Activated T-helper 9 cell treated with anti-CD3 and anti-CD28 coated beads, Interleukin-2, amount 50 U/mL, for 16 hours (primary cell): ENCODE data around the gene ITGB1.
"Not testable (repeated sequence)": the region's sequence is repeated elsewhere in the genome, so short reads cannot be mapped to it uniquely, and the experiment has no call there.

ENCODE experiments used
- DNase-seq: peaks from one replicate; pipeline ENCODE4 v3.0.0-alpha.2; 2020; ENCODE audit warnings: low read depth

The ITGB1 gene

GRCh38 chr10:32958085-32959005 lies at the start of gene ITGB1:
TSS of gene ITGB1 (minus strand) at chr10:32958230. CDS start at chr10:32935558, 22,672 bp downstream.
- DNase-seq, result peak; percentile 80

DNA sequence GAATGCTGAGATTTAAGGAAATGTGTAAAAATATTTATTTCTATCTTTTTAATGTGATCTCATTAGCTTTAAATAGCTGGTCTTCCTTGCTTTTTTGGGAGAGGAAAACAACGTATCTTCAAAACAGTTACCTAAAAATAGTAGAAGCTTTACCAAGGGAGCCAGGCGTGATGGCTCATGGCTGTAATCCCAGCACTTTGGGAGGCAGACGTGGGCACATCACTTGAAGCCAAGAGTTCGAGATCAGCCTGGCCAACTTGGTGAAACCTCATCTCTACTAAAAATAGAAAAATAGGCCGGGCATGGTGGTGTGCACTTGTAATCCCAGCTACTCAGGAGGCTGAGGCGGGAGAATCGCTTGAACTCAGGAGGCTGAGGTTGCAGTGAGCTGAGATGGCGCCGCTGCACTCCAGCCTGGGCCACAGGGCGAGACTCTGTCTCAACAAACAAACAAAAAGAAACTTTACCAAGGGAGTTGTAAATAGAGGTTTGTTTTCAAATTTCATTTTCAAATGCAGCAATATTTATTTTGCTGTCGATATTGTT lies 48.4 kb upstream of the ITGB1 start:
- no peak for DNase-seq

GRCh38 chr10:33005322-33006301 lies 47.6 kb upstream of the ITGB1 start:
- peak; percentile 23 for DNase-seq

DNA sequence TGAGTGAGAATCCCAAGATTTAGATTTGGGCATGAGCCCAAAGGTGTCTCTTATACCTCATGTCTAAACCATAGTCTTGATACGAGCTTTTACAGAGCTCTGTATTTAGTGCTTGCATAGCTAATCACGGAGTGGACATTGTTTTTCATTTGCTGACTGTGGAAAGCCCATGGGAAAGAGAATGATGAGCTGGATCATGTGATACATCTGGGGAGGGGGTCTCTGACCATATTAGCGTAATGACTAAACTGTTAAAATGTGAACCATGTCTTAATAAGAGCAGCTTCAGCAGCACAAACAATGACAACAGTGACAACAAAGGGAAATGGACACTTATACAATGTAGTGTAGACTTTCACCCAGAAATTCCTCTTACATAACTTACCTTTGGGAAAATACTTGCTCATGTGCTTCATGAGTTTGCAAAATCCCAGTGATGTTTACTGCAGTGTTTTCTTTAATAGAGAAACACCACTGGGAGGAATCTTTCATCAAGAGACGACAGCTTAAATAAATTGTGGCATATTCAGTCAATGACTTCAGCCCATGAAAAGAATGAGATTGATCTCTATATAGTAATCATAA lies 44.0 kb upstream of the ITGB1 start:
- DNase-seq, result no peak

GRCh38 chr10:32998060-32998581 lies 40.1 kb upstream of the ITGB1 start:
- not testable (repeated sequence) for DNase-seq

GRCh38 chr10:32995751-32996150 lies 37.7 kb upstream of the ITGB1 start:
- DNase-seq, result no peak

- DNase-seq, result no peak
These were observed 37.1 kb upstream of the ITGB1 start for GRCh38 chr10:32995066-32995622.

GRCh38 chr10:32994632-32995031 lies 36.6 kb upstream of the ITGB1 start:
- not testable (repeated sequence) for DNase-seq

- not testable (repeated sequence) for DNase-seq
These were observed 34.3 kb upstream of the ITGB1 start for GRCh38 chr10:32992310-32992709.

DNA sequence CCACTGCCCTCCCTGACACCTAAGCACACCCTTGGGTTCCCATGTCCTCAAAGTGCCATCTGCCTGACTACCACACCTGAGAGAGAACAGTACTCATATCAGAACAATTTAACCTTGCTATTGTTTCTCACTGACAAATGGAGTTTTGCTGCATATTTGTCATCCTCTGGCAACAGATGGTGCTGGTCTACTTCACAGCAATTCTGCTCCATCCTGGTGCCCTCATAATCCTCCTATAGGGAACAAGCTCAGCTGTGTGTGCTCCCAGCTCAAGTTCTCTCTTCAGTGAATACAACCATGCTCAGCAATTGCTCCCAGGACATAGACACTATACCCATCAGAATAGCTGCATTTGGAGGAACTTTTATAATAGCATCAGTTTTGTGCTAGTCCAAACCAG lies 32.8 kb upstream of the ITGB1 start:
- no peak for DNase-seq

DNA sequence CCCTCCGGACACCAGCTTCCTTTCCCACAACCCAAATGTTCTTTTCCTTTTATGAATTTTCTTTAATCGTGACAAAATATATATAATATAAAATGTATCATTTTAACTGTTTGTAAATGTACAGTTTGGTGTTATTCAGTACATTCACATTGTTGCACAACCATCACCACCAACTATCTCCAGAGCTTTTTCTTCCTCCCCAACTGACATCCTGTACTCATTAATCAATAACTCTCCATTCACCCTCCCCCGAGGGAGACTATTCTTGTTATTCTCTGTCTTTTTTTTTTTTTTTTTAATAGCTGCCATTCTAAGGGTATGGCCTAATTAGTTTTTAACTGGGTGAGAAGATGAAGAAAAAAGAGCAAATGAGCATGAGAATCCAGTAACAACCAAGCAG lies 30.6 kb upstream of the ITGB1 start:
- no peak for DNase-seq

DNA sequence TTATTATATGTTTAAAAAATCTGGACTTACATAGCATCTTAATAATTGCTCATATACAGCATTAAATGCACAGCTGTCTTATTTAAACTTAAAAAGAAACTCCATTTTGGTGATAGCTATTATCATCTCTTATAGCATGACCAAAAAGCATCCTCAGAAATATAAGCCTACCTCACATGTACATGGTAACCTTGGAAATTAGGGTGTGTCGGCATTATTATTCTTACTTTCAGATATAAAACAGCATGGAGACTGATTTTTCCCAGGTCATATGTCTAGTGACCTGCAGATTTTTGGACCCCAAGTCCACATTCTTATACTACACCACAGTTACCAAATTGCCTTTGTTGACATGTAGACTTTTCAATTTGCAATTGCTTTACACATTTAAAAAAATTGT lies 29.1 kb upstream of the ITGB1 start:
- DNase-seq, result no peak

GRCh38 chr10:32985775-32986350 lies 27.8 kb upstream of the ITGB1 start:
- DNase-seq, result no peak

DNA sequence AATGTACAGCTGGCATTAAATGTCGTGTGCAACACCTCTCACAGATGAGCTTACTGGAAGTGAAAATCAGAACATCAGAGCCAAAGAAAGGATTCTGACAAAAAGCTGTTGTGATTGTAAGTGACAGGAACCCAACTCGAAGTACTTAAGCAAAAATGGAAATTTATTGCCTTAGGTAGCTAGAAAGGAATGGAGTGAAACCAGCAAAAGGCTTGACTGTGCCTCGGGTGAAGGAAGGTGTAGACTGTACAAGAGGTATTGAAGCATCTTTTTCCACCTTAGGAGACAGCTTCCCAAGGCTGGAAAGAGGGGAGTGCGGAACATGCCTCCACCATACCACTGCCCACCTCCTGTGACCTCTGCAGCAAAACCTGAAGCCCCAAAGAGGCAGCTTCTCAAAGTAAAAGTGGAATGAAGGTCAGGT lies 27.3 kb upstream of the ITGB1 start:
- DNase-seq, result no peak

GRCh38 chr10:32984003-32984600 lies 26.1 kb upstream of the ITGB1 start:
- no peak for DNase-seq

- no peak for DNase-seq
These were observed 25.2 kb upstream of the ITGB1 start for GRCh38 chr10:32982911-32983909.

GRCh38 chr10:32982293-32982709 lies 24.3 kb upstream of the ITGB1 start:
- DNase-seq, result no peak

DNA sequence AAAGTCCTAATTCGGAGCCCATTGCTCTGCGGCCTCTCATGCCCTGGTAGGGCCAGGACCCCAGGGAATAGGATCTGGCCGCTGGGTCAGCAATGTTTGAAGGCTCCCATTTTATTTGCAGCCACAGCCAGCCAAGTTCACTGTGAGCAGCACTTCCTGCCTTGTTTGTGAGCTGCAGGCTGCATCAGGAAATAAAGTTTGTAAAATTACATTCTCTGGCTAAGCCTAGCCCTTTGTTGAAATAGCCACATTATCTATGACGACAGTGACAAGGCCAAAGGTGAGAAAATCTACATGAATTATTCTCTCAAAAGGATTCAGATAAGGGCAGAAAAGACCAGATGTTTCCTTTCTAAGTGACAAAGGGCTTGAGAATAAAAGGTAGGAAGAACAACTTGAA lies 23.7 kb upstream of the ITGB1 start:
- no peak for DNase-seq
